DOHH2 (cell line): ENCODE results near the gene PRKCE.

Experiments used
- H3F3A ChIP-seq: fragments of 200-600 bp; sonication (generic), shearing (Covaris generic); 2 replicates; pipeline ENCODE4 v1.6.0; 2016; ENCODE audit warnings: antibody characterized with exemption, mild to moderate bottlenecking; ENCODE audit not compliant: control insufficient read depth, insufficient read depth
- H3K27ac ChIP-seq: fragments of 200-600 bp; sonication (generic); 2 replicates; pipeline ENCODE4 v1.5.1; 2014; ENCODE audit warnings: low read depth, mild to moderate bottlenecking, low read length, moderate library complexity
- H3K27me3 ChIP-seq: fragments of 200-600 bp; sonication (generic); 2 replicates; pipeline ENCODE4 v1.6.1; 2014; ENCODE audit warnings: mild to moderate bottlenecking, low read length, mixed read lengths; ENCODE audit not compliant: control insufficient read depth
- H3K36me3 ChIP-seq: fragments of 200-600 bp; sonication (generic); 2 replicates; pipeline ENCODE4 v1.6.1; 2014; ENCODE audit warnings: mild to moderate bottlenecking, low read length, moderate library complexity, mixed read lengths; ENCODE audit not compliant: control insufficient read depth
- H3K4me1 ChIP-seq: fragments of 200-600 bp; sonication (generic); 2 replicates; pipeline ENCODE4 v1.6.1; 2014; ENCODE audit warnings: mild to moderate bottlenecking, low read length, mixed read lengths; ENCODE audit not compliant: control insufficient read depth
- H3K4me2 ChIP-seq: fragments of 200-600 bp; sonication (generic); 2 replicates; pipeline ENCODE4 v1.6.0; 2014; ENCODE audit warnings: mild to moderate bottlenecking, low read length, moderate library complexity
- H3K4me3 ChIP-seq: fragments of 200-600 bp; sonication (generic); 2 replicates; pipeline ENCODE4 v1.5.1; 2014; ENCODE audit warnings: mild to moderate bottlenecking, low read length, mixed read lengths
- H3K79me2 ChIP-seq: fragments of 200-600 bp; sonication (generic); 2 replicates; pipeline ENCODE4 v1.6.1; 2014; ENCODE audit warnings: mild to moderate bottlenecking, low read length, mixed read lengths; ENCODE audit not compliant: control insufficient read depth
- H3K9me2 ChIP-seq: fragments of 200-600 bp; sonication (generic); replicated peaks from 2 replicates; pipeline ENCODE4 v1.6.1; 2014; ENCODE audit warnings: mild to moderate bottlenecking, low read length, mixed read lengths; ENCODE audit not compliant: control insufficient read depth
- H3K9me3 ChIP-seq: fragments of 200-600 bp; sonication (generic); 2 replicates; pipeline ENCODE4 v1.6.1; 2014; ENCODE audit warnings: antibody characterized with exemption, low read length, mixed read lengths; ENCODE audit not compliant: control insufficient read depth, insufficient read depth
- H4K20me1 ChIP-seq: fragments of 200-600 bp; sonication (generic); 2 replicates; pipeline ENCODE4 v1.6.0; 2014; ENCODE audit warnings: low read depth, mild to moderate bottlenecking, antibody characterized with exemption, low read length, moderate library complexity; ENCODE audit not compliant: control insufficient read depth, insufficient read depth
- EZH2phosphoT487 ChIP-seq: fragments of 200-600 bp; sonication (generic); IDR thresholded peaks from 2 replicates; pipeline ENCODE4 v1.6.1; 2017; ENCODE audit warnings: borderline replicate concordance, mild to moderate bottlenecking, antibody characterized with exemption, low read length, moderate library complexity, mixed read lengths
- TF ChIP-seq, protein P1 (sequence below): fragments of 200-600 bp; sonication (generic); IDR thresholded peaks from one replicate; pipeline ENCODE4 v1.5.1; 2014; ENCODE audit warnings: antibody characterized with exemption, mild to moderate bottlenecking, low read depth, low read length; ENCODE audit not compliant: poor library complexity, severe bottlenecking

Gene PRKCE

DNA sequence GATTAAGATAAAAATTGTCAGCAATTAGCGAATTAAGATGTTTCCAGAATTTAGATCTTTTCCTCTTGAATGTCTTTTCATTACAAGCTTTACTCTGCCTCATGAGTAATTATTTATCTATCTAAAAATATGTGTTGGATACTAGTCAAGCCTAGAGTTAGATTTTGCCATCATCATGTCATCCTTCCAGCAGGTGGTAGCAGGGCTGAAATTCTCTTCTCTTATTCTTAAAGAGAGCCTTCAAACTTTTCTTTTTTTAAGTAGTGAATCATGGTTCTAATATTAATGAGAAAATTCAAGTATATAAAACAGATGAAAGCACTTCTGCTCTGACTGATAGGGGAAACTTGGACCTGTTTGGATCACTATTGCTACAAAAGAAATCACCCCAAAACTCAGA is 405.1 kb downstream of the PRKCE start:
- Histone ChIP-seq H3K79me2 (no peaks in the 10 kb centered on the region), H3K27ac (no peak overlapping the region), H3K4me2 (no peak overlapping the region), H3K4me3 (no peak overlapping the region), H4K20me1 (no peaks in the 10 kb centered on the region), H3K9me2 (no peaks in the 10 kb centered on the region), H3F3A (no peaks in the 10 kb centered on the region), H3K4me1 (no peaks in the 10 kb centered on the region), H3K9me3 (no peaks in the 10 kb centered on the region), H3K36me3 (no peaks in the 10 kb centered on the region), H3K27me3 (no peaks in the 10 kb centered on the region)
- TF ChIP-seq, protein P1, sequence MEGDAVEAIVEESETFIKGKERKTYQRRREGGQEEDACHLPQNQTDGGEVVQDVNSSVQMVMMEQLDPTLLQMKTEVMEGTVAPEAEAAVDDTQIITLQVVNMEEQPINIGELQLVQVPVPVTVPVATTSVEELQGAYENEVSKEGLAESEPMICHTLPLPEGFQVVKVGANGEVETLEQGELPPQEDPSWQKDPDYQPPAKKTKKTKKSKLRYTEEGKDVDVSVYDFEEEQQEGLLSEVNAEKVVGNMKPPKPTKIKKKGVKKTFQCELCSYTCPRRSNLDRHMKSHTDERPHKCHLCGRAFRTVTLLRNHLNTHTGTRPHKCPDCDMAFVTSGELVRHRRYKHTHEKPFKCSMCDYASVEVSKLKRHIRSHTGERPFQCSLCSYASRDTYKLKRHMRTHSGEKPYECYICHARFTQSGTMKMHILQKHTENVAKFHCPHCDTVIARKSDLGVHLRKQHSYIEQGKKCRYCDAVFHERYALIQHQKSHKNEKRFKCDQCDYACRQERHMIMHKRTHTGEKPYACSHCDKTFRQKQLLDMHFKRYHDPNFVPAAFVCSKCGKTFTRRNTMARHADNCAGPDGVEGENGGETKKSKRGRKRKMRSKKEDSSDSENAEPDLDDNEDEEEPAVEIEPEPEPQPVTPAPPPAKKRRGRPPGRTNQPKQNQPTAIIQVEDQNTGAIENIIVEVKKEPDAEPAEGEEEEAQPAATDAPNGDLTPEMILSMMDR: no peak
- no peak for TF ChIP-seq EZH2phosphoT487

DNA sequence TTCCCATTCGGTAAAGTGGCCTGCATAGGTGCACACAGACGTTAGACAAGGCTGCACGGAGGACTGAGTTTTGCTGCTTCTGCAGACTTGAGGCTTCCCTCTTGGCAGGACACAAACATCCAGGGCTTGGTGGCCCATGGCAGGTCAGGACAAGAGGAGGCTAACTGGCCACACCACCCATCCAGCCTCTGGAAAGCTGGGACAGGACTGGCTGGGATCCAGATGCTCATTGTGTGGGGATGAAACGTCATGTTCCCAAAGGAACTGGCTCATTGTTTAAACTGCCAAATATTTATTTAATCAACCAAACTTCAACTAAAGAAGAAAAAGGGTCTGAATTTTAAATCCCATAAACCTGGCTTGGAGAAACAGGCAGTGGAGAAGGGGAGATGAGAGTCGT is 406.7 kb downstream of the PRKCE start:
- Histone ChIP-seq H3K9me3 (no peaks in the 10 kb centered on the region), H3K4me1 (no peaks in the 10 kb centered on the region), H3K27ac (no peak overlapping the region), H3F3A (no peaks in the 10 kb centered on the region), H3K4me2 (no peak overlapping the region), H3K4me3 (no peak overlapping the region), H3K79me2 (no peaks in the 10 kb centered on the region), H3K27me3 (no peaks in the 10 kb centered on the region), H4K20me1 (no peaks in the 10 kb centered on the region), H3K36me3 (no peaks in the 10 kb centered on the region), H3K9me2 (no peaks in the 10 kb centered on the region)
- no peak for TF ChIP-seq EZH2phosphoT487
- TF ChIP-seq, protein P1: no peak

DNA sequence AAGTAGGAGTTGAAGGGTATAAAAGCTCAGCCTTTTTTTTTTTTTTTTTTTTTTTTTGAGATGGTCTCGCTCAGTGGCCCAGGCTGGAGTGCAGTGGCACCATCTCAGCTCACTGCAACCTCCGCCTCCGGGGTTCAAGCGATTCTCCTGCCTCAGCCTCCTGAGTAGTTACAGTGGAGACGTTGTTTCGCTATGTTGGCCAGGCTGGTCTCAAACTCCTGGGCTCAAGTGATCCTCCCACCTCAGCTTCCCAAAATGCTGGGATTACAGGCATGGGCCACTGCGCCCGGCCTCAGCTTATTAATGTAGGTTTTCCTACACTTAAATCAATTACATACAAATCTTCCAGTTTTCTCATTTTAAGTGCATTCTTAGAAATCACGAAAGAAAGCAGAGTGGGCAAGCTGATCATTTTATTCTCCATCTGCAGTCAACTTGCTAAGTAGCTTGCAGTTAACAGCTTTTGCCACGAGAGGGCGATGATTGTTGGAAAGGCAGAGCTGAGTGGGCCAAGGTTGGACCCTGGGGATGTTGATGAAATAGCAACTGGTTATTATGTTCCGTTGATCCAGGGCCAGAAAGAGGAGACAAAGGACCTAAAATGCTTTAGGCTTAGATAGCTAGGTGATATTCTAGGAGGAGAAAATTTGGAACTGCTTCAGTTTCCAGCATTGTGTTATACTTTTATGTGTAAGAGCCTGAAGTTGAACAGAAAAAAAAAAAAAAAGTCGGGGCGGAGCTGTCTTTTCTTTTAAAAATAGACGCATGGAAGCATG is 411.4 kb downstream of the PRKCE start:
- Histone ChIP-seq H3K27me3 (no peaks in the 10 kb centered on the region), H3K79me2 (no peaks in the 10 kb centered on the region), H3K4me3 (no peak overlapping the region), H3K27ac (no peak overlapping the region), H3K4me2 (no peak overlapping the region), H3K9me3 (no peaks in the 10 kb centered on the region), H4K20me1 (no peaks in the 10 kb centered on the region), H3F3A (no peaks in the 10 kb centered on the region), H3K4me1 (no peaks in the 10 kb centered on the region), H3K9me2 (no peaks in the 10 kb centered on the region), H3K36me3 (no peaks in the 10 kb centered on the region)
- no peak for TF ChIP-seq EZH2phosphoT487
- TF ChIP-seq, protein P1: peak; percentile 86
